ENCODE measurements around the gene LMAN2L.

LMAN2L gene

DNA sequence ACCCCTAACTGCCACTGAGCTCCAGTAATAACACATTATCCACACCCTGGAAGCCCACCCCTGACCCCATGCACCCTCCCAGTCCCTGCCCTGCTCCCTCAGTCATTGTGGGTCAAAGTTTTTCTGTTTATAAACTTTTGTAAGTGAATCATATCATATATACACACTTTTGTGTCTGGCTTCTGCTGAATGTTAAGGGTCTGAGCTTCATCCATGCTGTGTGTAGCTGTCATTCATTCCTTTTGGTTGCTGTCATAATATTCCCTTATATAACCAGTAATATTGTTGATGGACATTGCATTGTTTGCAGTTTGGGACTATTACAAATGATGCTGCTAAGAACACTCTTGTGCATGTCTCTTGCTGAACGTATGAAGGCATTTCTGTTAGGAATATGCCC is 35.3 kb upstream of the LMAN2L start:
- WGBS (ENCODE audit: extremely low coverage, insufficient coverage, low lambda C conversion rate): no CpG with 5 or more reads among the region's 1 CpG
- H3K79me2 ChIP-seq (ENCODE audit: control insufficient read depth, insufficient read depth, low read length): no peaks in the 10 kb centered on the region
- H3K27ac ChIP-seq (ENCODE audit: low read depth, low read length): no peak overlapping the region
- H2AK5ac ChIP-seq (ENCODE audit: low read length): no peak overlapping the region
- no peaks in the 10 kb centered on the region for H3K36me3 ChIP-seq (ENCODE audit: control insufficient read depth, insufficient read depth, low read length)
- H3K4me3 ChIP-seq (ENCODE audit: low read length): no peak overlapping the region
- peaks cover 2% of the 10 kb centered on the region for H3K4me1 ChIP-seq (ENCODE audit: control insufficient read depth, low read depth, low read length)
- H3K56ac ChIP-seq (ENCODE audit: low read length): no peak overlapping the region
- no peaks in the 10 kb centered on the region for H3K27me3 ChIP-seq (ENCODE audit: insufficient read depth, low read length, poor library complexity)
- H3K4me2 ChIP-seq (ENCODE audit: low read length): no peak overlapping the region
- H3K18ac ChIP-seq (ENCODE audit: low read length): no peak overlapping the region
- H3K79me1 ChIP-seq (ENCODE audit: low read length): peaks cover 3% of the 10 kb centered on the region
- no peak overlapping the region for H3K4ac ChIP-seq (ENCODE audit: low read depth, low read length)
- H3K9ac ChIP-seq (ENCODE audit: low read length): no peak overlapping the region
- no peak overlapping the region for H4K5ac ChIP-seq (ENCODE audit: low read length)
- no peak overlapping the region for H2BK120ac ChIP-seq (ENCODE audit: low read depth, low read length)
- no peak for DNase-seq
- no peak overlapping the region for H4K8ac ChIP-seq (ENCODE audit: low read depth, low read length)
- no peak overlapping the region for H3K23ac ChIP-seq (ENCODE audit: low read length)
- no peak overlapping the region for H2BK5ac ChIP-seq (ENCODE audit: low read length)
- no peak overlapping the region for H2BK15ac ChIP-seq (replicated peaks; ENCODE audit: low read depth)

DNA sequence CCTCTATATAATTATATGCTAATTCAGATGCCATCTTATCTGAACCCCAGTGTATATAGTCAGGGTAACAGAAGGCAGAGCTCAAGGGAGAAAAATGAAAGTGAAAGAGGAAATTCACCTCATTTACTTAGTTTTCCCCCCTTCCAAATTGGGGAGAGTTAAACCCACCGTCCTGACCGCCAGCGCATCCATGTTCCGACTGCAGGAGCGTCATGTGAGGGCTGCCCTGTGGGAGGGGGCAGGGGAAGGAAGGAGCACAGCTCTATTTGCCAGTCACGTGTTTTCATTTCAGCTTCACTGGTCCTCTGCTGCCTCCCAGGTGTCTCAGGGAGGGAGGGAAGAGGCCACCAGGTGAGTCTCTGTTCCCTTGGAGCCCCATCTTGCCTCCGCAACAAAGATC is 34.1 kb upstream of the LMAN2L start:
- Histone ChIP-seq H3K27me3 (ENCODE audit: insufficient read depth, low read length, poor library complexity) (no peaks in the 10 kb centered on the region), H3K56ac (ENCODE audit: low read length) (no peak overlapping the region), H3K4me1 (ENCODE audit: control insufficient read depth, low read depth, low read length) (peaks cover 2% of the 10 kb centered on the region), H3K9ac (ENCODE audit: low read length) (no peak overlapping the region), H3K27ac (ENCODE audit: low read depth, low read length) (no peak overlapping the region), H3K4ac (ENCODE audit: low read depth, low read length) (no peak overlapping the region), H3K23ac (ENCODE audit: low read length) (no peak overlapping the region), H3K79me2 (ENCODE audit: control insufficient read depth, insufficient read depth, low read length) (no peaks in the 10 kb centered on the region), H2AK5ac (ENCODE audit: low read length) (no peak overlapping the region), H2BK15ac (replicated peaks; ENCODE audit: low read depth) (no peak overlapping the region), H2BK5ac (ENCODE audit: low read length) (no peak overlapping the region), H3K4me2 (ENCODE audit: low read length) (no peak overlapping the region), H4K8ac (ENCODE audit: low read depth, low read length) (no peak overlapping the region), H3K4me3 (ENCODE audit: low read length) (no peak overlapping the region), H3K18ac (ENCODE audit: low read length) (no peak overlapping the region), H3K79me1 (ENCODE audit: low read length) (peaks cover 5% of the 10 kb centered on the region), H3K36me3 (ENCODE audit: control insufficient read depth, insufficient read depth, low read length) (no peaks in the 10 kb centered on the region), H2BK120ac (ENCODE audit: low read depth, low read length) (no peak overlapping the region), H4K5ac (ENCODE audit: low read length) (no peak overlapping the region)
- no CpG with 5 or more reads among the region's 7 CpGs for WGBS (ENCODE audit: extremely low coverage, insufficient coverage, low lambda C conversion rate)
- DNase-seq: peak; percentile 34

DNA sequence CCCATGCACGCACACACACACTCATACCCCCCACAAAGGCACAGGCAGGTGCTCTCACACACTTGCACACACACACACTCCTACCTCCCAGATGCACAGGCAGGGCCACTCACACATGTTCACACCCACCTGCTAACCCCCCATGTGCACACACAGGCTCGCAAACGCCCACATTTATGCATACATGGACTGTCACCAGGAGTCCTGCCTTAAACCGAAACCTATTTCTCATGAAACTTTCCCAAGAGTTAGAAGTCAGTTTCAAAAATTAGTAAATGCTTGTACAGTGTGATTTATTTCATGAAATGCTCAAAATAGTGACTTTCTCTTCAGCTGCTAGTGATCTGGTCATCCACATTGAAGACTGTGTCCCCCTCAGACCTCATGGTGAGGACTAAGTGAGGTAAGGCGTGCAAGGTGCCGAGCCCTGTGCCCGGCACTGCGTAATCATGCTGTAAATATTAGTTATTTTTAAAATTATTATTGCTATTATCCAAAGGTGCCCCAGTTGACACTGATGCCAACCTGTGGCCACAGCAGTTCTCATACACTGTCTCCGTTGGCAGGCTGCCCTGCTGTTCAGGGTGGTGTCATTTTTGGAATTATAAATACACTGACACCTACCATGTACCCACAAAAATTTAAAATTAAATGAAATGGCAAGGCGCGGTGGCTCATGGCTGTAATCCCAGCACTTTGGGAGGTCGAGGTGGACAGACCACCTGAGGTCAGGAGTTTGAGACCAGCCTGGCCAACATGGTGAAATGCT is 33.2 kb upstream of the LMAN2L start:
- peaks cover 2% of the 10 kb centered on the region for H3K4me1 ChIP-seq (ENCODE audit: control insufficient read depth, low read depth, low read length)
- no peaks in the 10 kb centered on the region for H3K36me3 ChIP-seq (ENCODE audit: control insufficient read depth, insufficient read depth, low read length)
- DNase-seq: no peak
- H3K79me1 ChIP-seq (ENCODE audit: low read length): peaks cover 9% of the 10 kb centered on the region
- no peak overlapping the region for H3K18ac ChIP-seq (ENCODE audit: low read length)
- no peak overlapping the region for H4K5ac ChIP-seq (ENCODE audit: low read length)
- no peak overlapping the region for H3K27ac ChIP-seq (ENCODE audit: low read depth, low read length)
- H3K23ac ChIP-seq (ENCODE audit: low read length): no peak overlapping the region
- no peak overlapping the region for H3K9ac ChIP-seq (ENCODE audit: low read length)
- H3K27me3 ChIP-seq (ENCODE audit: insufficient read depth, low read length, poor library complexity): no peaks in the 10 kb centered on the region
- WGBS (ENCODE audit: extremely low coverage, insufficient coverage, low lambda C conversion rate): no CpG with 5 or more reads among the region's 12 CpGs
- H2AK5ac ChIP-seq (ENCODE audit: low read length): no peak overlapping the region
- no peak overlapping the region for H2BK5ac ChIP-seq (ENCODE audit: low read length)
- no peak overlapping the region for H4K8ac ChIP-seq (ENCODE audit: low read depth, low read length)
- H3K56ac ChIP-seq (ENCODE audit: low read length): no peak overlapping the region
- H3K79me2 ChIP-seq (ENCODE audit: control insufficient read depth, insufficient read depth, low read length): no peaks in the 10 kb centered on the region
- H3K4me2 ChIP-seq (ENCODE audit: low read length): no peak overlapping the region
- no peak overlapping the region for H2BK15ac ChIP-seq (replicated peaks; ENCODE audit: low read depth)
- no peak overlapping the region for H3K4me3 ChIP-seq (ENCODE audit: low read length)
- H2BK120ac ChIP-seq (ENCODE audit: low read depth, low read length): no peak overlapping the region
- no peak overlapping the region for H3K4ac ChIP-seq (ENCODE audit: low read depth, low read length)

DNA sequence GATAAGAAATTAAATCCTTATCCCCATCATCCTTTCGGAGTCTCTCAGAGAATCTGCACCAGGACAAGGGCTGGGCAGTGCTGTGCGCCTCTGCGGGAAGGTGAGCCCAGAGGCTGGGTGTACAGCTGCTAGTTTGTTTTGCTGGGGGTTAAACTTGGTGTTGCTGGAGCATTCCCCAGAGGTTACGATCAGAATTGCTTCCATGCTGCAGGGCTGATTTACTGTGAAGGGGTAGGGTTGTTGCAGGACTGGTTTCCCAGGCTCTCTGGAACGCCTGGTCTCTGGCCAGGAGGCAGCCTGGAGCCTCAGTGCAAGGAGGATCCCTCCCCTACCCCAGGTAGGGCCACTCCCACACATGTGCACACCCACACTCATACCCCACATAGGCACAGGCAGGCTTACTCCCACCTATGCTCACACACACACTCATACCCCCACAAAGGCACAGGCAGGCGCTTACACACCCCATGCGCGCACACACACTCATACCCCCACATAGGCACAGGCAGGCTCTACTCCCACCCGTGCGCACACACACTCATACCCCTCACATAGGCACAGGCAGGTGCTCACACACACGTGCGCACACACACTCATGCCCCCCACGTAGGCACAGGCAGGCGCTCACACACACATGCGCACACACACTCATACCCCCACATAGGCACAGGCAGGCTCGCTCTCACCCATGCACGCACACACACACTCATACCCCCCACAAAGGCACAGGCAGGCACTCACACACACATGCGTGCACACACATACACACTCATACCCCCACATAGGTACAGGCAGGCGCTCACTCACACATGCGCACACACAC is 32.1 kb upstream of the LMAN2L start:
- no peak overlapping the region for H3K4me3 ChIP-seq (ENCODE audit: low read length)
- peaks cover 14% of the 10 kb centered on the region for H3K79me1 ChIP-seq (ENCODE audit: low read length)
- H3K79me2 ChIP-seq (ENCODE audit: control insufficient read depth, insufficient read depth, low read length): no peaks in the 10 kb centered on the region
- H4K5ac ChIP-seq (ENCODE audit: low read length): no peak overlapping the region
- no peak overlapping the region for H3K4me2 ChIP-seq (ENCODE audit: low read length)
- no peak overlapping the region for H3K18ac ChIP-seq (ENCODE audit: low read length)
- H4K8ac ChIP-seq (ENCODE audit: low read depth, low read length): no peak overlapping the region
- no peaks in the 10 kb centered on the region for H3K27me3 ChIP-seq (ENCODE audit: insufficient read depth, low read length, poor library complexity)
- no peak overlapping the region for H2BK120ac ChIP-seq (ENCODE audit: low read depth, low read length)
- H3K56ac ChIP-seq (ENCODE audit: low read length): peak overlapping the region; percentile 25
- peak; percentile 62 for DNase-seq
- H3K27ac ChIP-seq (ENCODE audit: low read depth, low read length): no peak overlapping the region
- no peak overlapping the region for H2BK5ac ChIP-seq (ENCODE audit: low read length)
- peak overlapping the region; percentile 66 for H3K23ac ChIP-seq (ENCODE audit: low read length)
- WGBS (ENCODE audit: extremely low coverage, insufficient coverage, low lambda C conversion rate): no CpG with 5 or more reads among the region's 20 CpGs
- no peak overlapping the region for H3K9ac ChIP-seq (ENCODE audit: low read length)
- H3K4ac ChIP-seq (ENCODE audit: low read depth, low read length): no peak overlapping the region
- H3K36me3 ChIP-seq (ENCODE audit: control insufficient read depth, insufficient read depth, low read length): no peaks in the 10 kb centered on the region
- H2BK15ac ChIP-seq (replicated peaks; ENCODE audit: low read depth): no peak overlapping the region
- peaks cover 2% of the 10 kb centered on the region for H3K4me1 ChIP-seq (ENCODE audit: control insufficient read depth, low read depth, low read length)
- H2AK5ac ChIP-seq (ENCODE audit: low read length): no peak overlapping the region

DNA sequence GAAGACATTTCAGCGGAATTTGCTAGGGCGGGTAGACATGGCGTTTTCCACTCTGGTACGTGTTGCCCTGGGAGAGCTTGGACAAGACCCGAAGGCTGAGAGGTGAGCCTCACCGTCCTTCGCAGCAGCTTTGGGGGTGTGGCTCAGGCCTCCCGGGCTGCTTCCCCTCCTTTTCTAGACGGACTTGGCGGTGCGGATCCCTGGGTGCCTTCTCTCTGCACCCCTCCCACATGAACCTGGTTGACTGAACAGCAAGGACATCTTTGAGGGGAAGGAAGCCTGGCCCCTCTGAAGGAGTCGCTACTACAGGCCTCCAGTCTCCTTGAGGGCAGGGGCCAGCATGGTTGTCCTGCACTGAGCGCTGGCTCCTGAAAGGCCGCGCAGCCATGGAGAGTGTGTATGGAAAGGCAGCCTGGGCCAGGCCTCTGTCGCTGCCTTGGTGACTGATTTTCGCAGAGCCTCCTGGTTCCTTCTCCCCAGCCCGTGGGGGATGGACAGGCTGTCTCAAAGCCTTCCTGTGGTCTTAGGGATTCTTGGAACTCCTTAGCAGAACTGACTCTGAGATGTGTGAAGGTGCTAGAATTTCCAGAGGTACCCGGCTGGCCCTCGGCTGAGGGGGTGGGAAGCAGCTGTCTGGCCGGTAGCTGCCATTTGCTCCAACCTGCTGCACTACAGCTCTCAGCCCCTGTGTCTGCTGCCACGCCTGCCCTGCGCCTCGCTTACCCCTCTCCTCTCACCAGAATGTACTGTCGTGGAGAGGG is 30.8 kb upstream of the LMAN2L start:
- Histone ChIP-seq H3K27me3 (ENCODE audit: insufficient read depth, low read length, poor library complexity) (no peaks in the 10 kb centered on the region), H3K56ac (ENCODE audit: low read length) (peak overlapping the region; percentile 28), H2AK5ac (ENCODE audit: low read length) (no peak overlapping the region), H3K79me2 (ENCODE audit: control insufficient read depth, insufficient read depth, low read length) (no peaks in the 10 kb centered on the region), H3K9ac (ENCODE audit: low read length) (no peak overlapping the region), H3K23ac (ENCODE audit: low read length) (no peak overlapping the region), H3K36me3 (ENCODE audit: control insufficient read depth, insufficient read depth, low read length) (no peaks in the 10 kb centered on the region), H2BK15ac (replicated peaks; ENCODE audit: low read depth) (no peak overlapping the region), H3K4me2 (ENCODE audit: low read length) (no peak overlapping the region), H3K4me3 (ENCODE audit: low read length) (no peak overlapping the region), H2BK5ac (ENCODE audit: low read length) (no peak overlapping the region), H3K27ac (ENCODE audit: low read depth, low read length) (no peak overlapping the region), H4K8ac (ENCODE audit: low read depth, low read length) (no peak overlapping the region), H3K79me1 (ENCODE audit: low read length) (peaks cover 19% of the 10 kb centered on the region), H3K4me1 (ENCODE audit: control insufficient read depth, low read depth, low read length) (peaks cover 2% of the 10 kb centered on the region), H2BK120ac (ENCODE audit: low read depth, low read length) (no peak overlapping the region), H4K5ac (ENCODE audit: low read length) (no peak overlapping the region), H3K4ac (ENCODE audit: low read depth, low read length) (no peak overlapping the region), H3K18ac (ENCODE audit: low read length) (no peak overlapping the region)
- peak; percentile 54 for DNase-seq
- WGBS (ENCODE audit: extremely low coverage, insufficient coverage, low lambda C conversion rate): no CpG with 5 or more reads among the region's 25 CpGs

Measured in mesendoderm (in vitro differentiated cells).